Testis (tissue), 2 donors: ENCODE measurements around the gene TRIM21.

Experiments
- POLR2A ChIP-seq: fragments of 450-650 bp; IDR thresholded peaks from one replicate; pipeline ENCODE4 v1.6.1; 2017; ENCODE audit warnings: antibody characterized with exemption, mild to moderate bottlenecking, moderate library complexity
- TF ChIP-seq, protein P1 (sequence below), 3 experiments: fragments of 450-650 bp in 2 of 3; fragments of 200-600 bp in 1 of 3; sonication (generic) in 1 of 3; IDR thresholded peaks; one replicate each; pipeline ENCODE4 v1.5.1; 2016 to 2019; ENCODE audit warnings: antibody characterized with exemption in 3 of 3, mild to moderate bottlenecking in 2 of 3, moderate library complexity in 1 of 3

DNA sequence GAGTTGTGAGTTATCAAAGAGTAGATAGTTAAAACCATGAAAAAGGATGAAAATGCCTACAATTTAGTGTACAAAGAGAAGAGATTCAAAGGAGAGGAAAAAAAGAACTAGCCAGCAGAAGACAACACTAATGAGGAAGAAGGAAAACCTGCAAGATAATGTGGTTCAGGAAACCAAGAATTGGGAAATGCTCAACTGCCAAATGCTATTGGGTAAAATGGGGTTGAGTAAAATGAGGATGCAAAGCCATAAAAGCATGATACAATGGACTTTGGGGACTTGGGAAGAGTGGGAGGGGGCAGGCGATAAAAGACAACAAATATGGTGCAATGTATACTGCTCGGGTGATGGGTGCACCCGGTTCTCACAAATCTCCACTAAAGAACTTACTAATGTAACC, 48.0 kb upstream of the TRIM21 start:
- TF ChIP-seq, protein P1, sequence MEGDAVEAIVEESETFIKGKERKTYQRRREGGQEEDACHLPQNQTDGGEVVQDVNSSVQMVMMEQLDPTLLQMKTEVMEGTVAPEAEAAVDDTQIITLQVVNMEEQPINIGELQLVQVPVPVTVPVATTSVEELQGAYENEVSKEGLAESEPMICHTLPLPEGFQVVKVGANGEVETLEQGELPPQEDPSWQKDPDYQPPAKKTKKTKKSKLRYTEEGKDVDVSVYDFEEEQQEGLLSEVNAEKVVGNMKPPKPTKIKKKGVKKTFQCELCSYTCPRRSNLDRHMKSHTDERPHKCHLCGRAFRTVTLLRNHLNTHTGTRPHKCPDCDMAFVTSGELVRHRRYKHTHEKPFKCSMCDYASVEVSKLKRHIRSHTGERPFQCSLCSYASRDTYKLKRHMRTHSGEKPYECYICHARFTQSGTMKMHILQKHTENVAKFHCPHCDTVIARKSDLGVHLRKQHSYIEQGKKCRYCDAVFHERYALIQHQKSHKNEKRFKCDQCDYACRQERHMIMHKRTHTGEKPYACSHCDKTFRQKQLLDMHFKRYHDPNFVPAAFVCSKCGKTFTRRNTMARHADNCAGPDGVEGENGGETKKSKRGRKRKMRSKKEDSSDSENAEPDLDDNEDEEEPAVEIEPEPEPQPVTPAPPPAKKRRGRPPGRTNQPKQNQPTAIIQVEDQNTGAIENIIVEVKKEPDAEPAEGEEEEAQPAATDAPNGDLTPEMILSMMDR (IDR thresholded peaks at IDR 0.05) = no peak
- no peak for TF ChIP-seq POLR2A
